Gastroesophageal sphincter (tissue), 4 donors: Measurements from ENCODE around the gene PSKH1. TPM values are rescaled to one million over a fixed set of nuclear protein-coding genes. Genes with fewer than 3 reads are reported as not detected.

Source experiments
- ATAC-seq: fragments of 150-250 bp; one replicate; pipeline ENCODE4 v1.9.1; 2016; ENCODE audit warnings: mild to moderate bottlenecking, moderate library complexity
- H3K27ac ChIP-seq, 4 donors: fragments of 200-600 bp; sonication (generic) in 3 of 4; 1 replicate in 3 of 4; 2 replicates in 1 of 4; pipeline ENCODE4 v1.5.1; 2016 to 2019
- H3K27me3 ChIP-seq: fragments of 200-600 bp; sonication (generic); one replicate; pipeline ENCODE4 v1.5.1; 2019
- H3K36me3 ChIP-seq, 2 donors: fragments of 200-600 bp; sonication (generic); one replicate each; pipeline ENCODE4 v1.5.1; 2019; ENCODE audit warnings: control low read depth in 1 of 2
- H3K4me1 ChIP-seq, 3 donors: fragments of 200-600 bp; sonication (generic); 1 replicate in 2 of 3; 2 replicates in 1 of 3; pipeline ENCODE4 v1.5.1; 2016 to 2019; ENCODE audit warnings: control low read depth in 2 of 3
- H3K4me3 ChIP-seq, 2 donors: fragments of 200-600 bp; sonication (generic); one replicate each; pipeline ENCODE4 v1.5.1; 2019; ENCODE audit warnings: mild to moderate bottlenecking in 1 of 2, moderate library complexity in 1 of 2
- H3K9me3 ChIP-seq, 3 donors: fragments of 200-600 bp; sonication (generic); one replicate each; pipeline ENCODE4 v1.5.1; 2017 to 2019; ENCODE audit warnings: control low read depth in 2 of 3
- CTCF ChIP-seq, 4 experiments: fragments of 200-600 bp in 2 of 4; fragments of 450-650 bp in 2 of 4; sonication (generic) in 1 of 4; IDR thresholded peaks; one replicate each; pipeline ENCODE4 v1.5.1; 2017 to 2019; ENCODE audit warnings: antibody characterized with exemption in 4 of 4, mild to moderate bottlenecking in 2 of 4, moderate library complexity in 2 of 4
- EP300 ChIP-seq: sonication (generic); formaldehyde crosslinking; IDR thresholded peaks from one replicate; pipeline ENCODE4 v1.6.1; 2017; ENCODE audit warnings: antibody characterized with exemption, mild to moderate bottlenecking
- POLR2A ChIP-seq, 2 donors: fragments of 450-650 bp; IDR thresholded peaks; one replicate each; pipeline ENCODE4 v1.6.1; 2017; ENCODE audit warnings: antibody characterized with exemption in 2 of 2, mild to moderate bottlenecking in 2 of 2, moderate library complexity in 1 of 2
- POLR2AphosphoS5 ChIP-seq: sonication (generic); formaldehyde crosslinking; IDR thresholded peaks from one replicate; pipeline ENCODE4 v1.6.1; 2017; ENCODE audit warnings: antibody characterized with exemption
- WGBS, 2 donors: methylation state at CpG; one replicate each; pipeline ENCODE4 v1.1.5; 2018; ENCODE audit warnings: low coverage in 1 of 2; 5-methylcytosine and 5-hydroxymethylcytosine counted together
- total RNA-seq, 4 donors: library from RNA; depleted of rRNA; stranded (reverse); fragments of >200 nt; gene quantifications; one replicate each; pipeline ENCODE4 v1.1.0, GENCODE V29; 2016

PSKH1 gene
- total RNA-seq, 4 donors from 2014 or later, result 14.7 to 32.3 (median 23.4) TPM

GRCh38 chr16:67946966-67947558 lies 54.0 kb downstream of the PSKH1 start:
- ATAC-seq, result no peak
- no peaks in the 10 kb centered on the region for H3K27me3 ChIP-seq
- no peak for TF ChIP-seq CTCF (IDR thresholded peaks at IDR 0.05)
- no peak for TF ChIP-seq POLR2A (IDR thresholded peaks at IDR 0.05)
- TF ChIP-seq EP300, result no peak
- no peak for TF ChIP-seq POLR2AphosphoS5
- H3K4me3 ChIP-seq, result no peak overlapping the region
- H3K9me3 ChIP-seq, result no peaks in the 10 kb centered on the region
- WGBS, 2 donors, result 65% methylated on average over 4 of the region's 28 CpGs; no CpG with 5 or more reads in 1 of the 2 donors
- peak overlapping the region in 3 of 4 donors; percentile 43 to 84 (median 79) for H3K27ac ChIP-seq
- H3K36me3 ChIP-seq, result peaks cover 0 to 95% of the 10 kb centered on the region in 2 donors
- peaks cover 0 to 61% (median 29%) of the 10 kb centered on the region in 3 donors for H3K4me1 ChIP-seq

DNA sequence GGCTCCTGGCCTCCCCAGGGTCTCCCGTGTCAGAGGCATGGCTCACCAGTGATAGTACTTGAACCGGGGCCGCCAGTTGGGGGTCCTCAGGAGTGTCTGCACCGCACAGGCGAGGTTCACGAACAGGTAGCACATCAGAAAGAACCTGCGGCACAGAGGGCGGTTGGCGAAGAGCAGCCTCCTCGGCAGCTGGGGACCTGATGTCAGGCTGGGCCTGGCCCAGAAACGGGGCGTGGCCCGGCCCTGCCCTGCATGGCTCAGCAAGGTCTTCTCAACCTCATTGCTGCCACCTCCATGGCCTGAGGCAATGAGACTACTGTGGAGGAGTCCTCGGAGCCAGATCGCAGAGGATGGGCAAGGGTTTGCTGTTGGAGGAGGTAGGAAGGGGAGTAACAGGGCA lies 55.0 kb downstream of the PSKH1 start:
- peak overlapping the region in 2 of 4 donors; percentile 79 to 84 for H3K27ac ChIP-seq
- H3K27me3 ChIP-seq, result no peaks in the 10 kb centered on the region
- 85% methylated on average over 4 of the region's 15 CpGs; no CpG with 5 or more reads in 1 of the 2 donors for WGBS, 2 donors
- TF ChIP-seq POLR2AphosphoS5, result no peak
- no peak for TF ChIP-seq CTCF (IDR thresholded peaks at IDR 0.05)
- no peak for TF ChIP-seq EP300
- no peak for TF ChIP-seq POLR2A (IDR thresholded peaks at IDR 0.05)
- no peak for ATAC-seq
- no peaks in the 10 kb centered on the region for H3K9me3 ChIP-seq
- peaks cover 0 to 61% (median 31%) of the 10 kb centered on the region in 3 donors for H3K4me1 ChIP-seq
- peaks cover 0 to 95% of the 10 kb centered on the region in 2 donors for H3K36me3 ChIP-seq
- H3K4me3 ChIP-seq, result no peak overlapping the region

DNA sequence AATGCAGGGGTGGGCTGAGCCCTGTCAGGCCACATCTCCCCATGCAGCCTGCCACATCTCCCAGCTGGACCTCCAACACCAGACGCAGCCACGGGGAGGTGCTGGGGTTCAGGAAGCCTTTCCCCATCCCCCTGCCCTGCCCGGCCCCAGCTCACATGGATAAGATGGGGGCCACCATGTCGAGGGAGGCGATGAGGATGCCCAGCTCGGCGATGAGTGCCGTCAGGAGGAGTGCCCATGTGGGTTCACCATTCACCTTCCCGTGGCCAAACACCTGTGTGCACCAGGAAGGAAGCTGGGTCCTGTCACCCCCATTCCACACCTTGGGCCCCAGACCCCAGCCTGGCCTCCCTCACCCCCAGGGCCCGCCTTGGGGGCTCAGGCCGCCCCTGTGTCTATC lies 56.6 kb downstream of the PSKH1 start:
- peaks cover 0 to 100% of the 10 kb centered on the region in 2 donors for H3K36me3 ChIP-seq
- H3K4me3 ChIP-seq, result no peak overlapping the region
- ATAC-seq, result no peak
- peak overlapping the region in 1 of 4 donors; percentile 13 for H3K27ac ChIP-seq
- 70% methylated on average over 2 of the region's 11 CpGs; no CpG with 5 or more reads in 1 of the 2 donors for WGBS, 2 donors
- no peaks in the 10 kb centered on the region for H3K27me3 ChIP-seq
- H3K9me3 ChIP-seq, result no peaks in the 10 kb centered on the region
- no peak for TF ChIP-seq CTCF (IDR thresholded peaks at IDR 0.05)
- no peak for TF ChIP-seq POLR2AphosphoS5
- TF ChIP-seq EP300, result no peak
- TF ChIP-seq POLR2A (IDR thresholded peaks at IDR 0.05), result no peak
- peaks cover 0 to 53% (median 17%) of the 10 kb centered on the region in 3 donors for H3K4me1 ChIP-seq

GRCh38 chr16:67950335-67950843 lies 57.3 kb downstream of the PSKH1 start:
- Histone ChIP-seq H3K27ac (peak overlapping the region in 2 of 4 donors; percentile 38 to 64), H3K27me3 (no peaks in the 10 kb centered on the region), H3K4me1 (peaks cover 0 to 51% (median 11%) of the 10 kb centered on the region in 3 donors), H3K4me3 (no peak overlapping the region), H3K9me3 (no peaks in the 10 kb centered on the region), H3K36me3 (peaks cover 0 to 100% of the 10 kb centered on the region in 2 donors)
- TF ChIP-seq POLR2AphosphoS5 (no peak), POLR2A (IDR thresholded peaks at IDR 0.05) (no peak), EP300 (no peak), CTCF (IDR thresholded peaks at IDR 0.05) (no peak)
- ATAC-seq, result no peak
- 69 to 82% methylated on average over 2 to 3 of the region's 16 CpGs for WGBS, 2 donors

DNA sequence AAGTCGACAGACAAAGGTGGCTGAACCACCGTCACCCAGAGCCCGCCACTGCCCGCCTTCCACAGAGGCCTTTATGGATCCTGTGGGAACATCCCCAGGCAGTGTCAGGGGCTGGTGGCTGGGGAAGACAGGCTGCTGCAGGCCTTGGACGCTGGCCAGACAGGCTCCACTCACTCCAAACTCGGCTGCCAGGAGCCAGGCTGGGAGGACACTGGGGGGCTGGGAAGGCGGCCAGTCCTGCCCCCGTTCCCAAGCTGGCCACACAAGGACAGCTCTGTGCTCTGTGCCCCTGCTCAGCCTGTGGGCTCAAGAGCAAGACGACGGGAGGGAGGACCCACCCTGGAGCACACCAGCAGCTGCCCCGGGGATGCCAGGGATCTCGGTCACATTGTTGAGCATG lies 58.4 kb downstream of the PSKH1 start:
- Histone ChIP-seq H3K27me3 (no peaks in the 10 kb centered on the region), H3K4me1 (peaks cover 0 to 42% (median 11%) of the 10 kb centered on the region in 3 donors), H3K9me3 (no peaks in the 10 kb centered on the region), H3K27ac (peak overlapping the region in 3 of 4 donors; percentile 38 to 70 (median 64)), H3K4me3 (no peak overlapping the region), H3K36me3 (peaks cover 0 to 100% of the 10 kb centered on the region in 2 donors)
- TF ChIP-seq POLR2A (IDR thresholded peaks at IDR 0.05) (no peak), CTCF (IDR thresholded peaks at IDR 0.05) (no peak), EP300 (no peak), POLR2AphosphoS5 (peak; percentile 26)
- no peak for ATAC-seq
- 60% methylated on average over 2 of the region's 12 CpGs; no CpG with 5 or more reads in 1 of the 2 donors for WGBS, 2 donors
